Left ventricle myocardium inferior (tissue), 1 donor: ENCODE results near the gene CLEC16A. TPM values are rescaled to one million over a fixed set of nuclear protein-coding genes. Genes with fewer than 3 reads are reported as not detected.
A peak's percentile ranks its signal among the peaks of the same experiment; 100 is the strongest.

ENCODE experiments used
- DNase-seq: peaks from one replicate; pipeline ENCODE4 v3.0.0-alpha.2; 2020
- H3K27ac ChIP-seq: fragments of 200-600 bp; replicated peaks from 2 replicates; pipeline ENCODE4 v1.8.0; 2021
- H3K27me3 ChIP-seq: fragments of 200-600 bp; 2 replicates; pipeline ENCODE4 v1.8.0; 2021; ENCODE audit warnings: low read depth
- H3K36me3 ChIP-seq: fragments of 200-600 bp; 2 replicates; pipeline ENCODE4 v1.8.0; 2021
- H3K4me1 ChIP-seq: fragments of 200-600 bp; 2 replicates; pipeline ENCODE4 v1.8.0; 2021
- H3K4me3 ChIP-seq: fragments of 200-600 bp; 2 replicates; pipeline ENCODE4 v1.8.0; 2021; ENCODE audit warnings: mild to moderate bottlenecking, moderate library complexity
- H3K9me3 ChIP-seq: fragments of 200-600 bp; replicated peaks from 2 replicates; pipeline ENCODE4 v1.8.0; 2021
- CTCF ChIP-seq: fragments of 200-600 bp; IDR thresholded peaks from 2 replicates; pipeline ENCODE4 v1.8.0; 2021; ENCODE audit warnings: antibody characterized with exemption, mild to moderate bottlenecking, borderline replicate concordance
- intact Hi-C: fragments of 100-400 bp; cut with micrococcal nuclease; formaldehyde crosslinking; loops from one replicate; pipeline ENCODE4 v1.11.0; 2022
- total RNA-seq: library from RNA; stranded (reverse); fragmentation: NEBNext Ultra II Directional; extraction: Animal tissue kit (Norgen Biotek cat#: 25700); gene quantifications from one replicate; pipeline ENCODE4 v1.2.1, GENCODE V29; 2021
- donor health status: DM: no; HTN: yes; CAD: no; lungs with severe emphysema.

CLEC16A gene
- total RNA-seq, 1 donor from 2014 or later = 24.6 TPM

GRCh38 chr16:11133344-11133943, 189.1 kb downstream of the CLEC16A start:
- Histone ChIP-seq H3K4me3 (no peak overlapping the region), H3K9me3 (no peaks in the 10 kb centered on the region), H3K36me3 (no peaks in the 10 kb centered on the region), H3K27me3 (no peaks in the 10 kb centered on the region), H3K27ac (peak overlapping the region; percentile 76), H3K4me1 (peaks cover 84% of the 10 kb centered on the region)
- intact Hi-C loops = no loop called here
- TF ChIP-seq CTCF = no peak
- peak; percentile 73 for DNase-seq

GRCh38 chr16:11134722-11135463, 190.5 kb downstream of the CLEC16A start:
- peaks cover 82% of the 10 kb centered on the region for H3K4me1 ChIP-seq
- peak overlapping the region; percentile 76 for H3K27ac ChIP-seq
- intact Hi-C loops = no loop called here
- no peaks in the 10 kb centered on the region for H3K9me3 ChIP-seq
- DNase-seq = no peak
- H3K4me3 ChIP-seq = no peak overlapping the region
- TF ChIP-seq CTCF = no peak
- no peaks in the 10 kb centered on the region for H3K36me3 ChIP-seq
- H3K27me3 ChIP-seq = no peaks in the 10 kb centered on the region

GRCh38 chr16:11135464-11135973, 191.2 kb downstream of the CLEC16A start:
- no peak for DNase-seq
- H3K4me1 ChIP-seq = peaks cover 82% of the 10 kb centered on the region
- H3K27ac ChIP-seq = peak overlapping the region; percentile 76
- intact Hi-C loops = no loop called here
- H3K4me3 ChIP-seq = no peak overlapping the region
- no peak for TF ChIP-seq CTCF
- H3K27me3 ChIP-seq = no peaks in the 10 kb centered on the region
- no peaks in the 10 kb centered on the region for H3K36me3 ChIP-seq
- H3K9me3 ChIP-seq = no peaks in the 10 kb centered on the region

- peak overlapping the region; percentile 76 for H3K27ac ChIP-seq
- intact Hi-C loops = no loop called here
- DNase-seq = peak; percentile 60
- peaks cover 83% of the 10 kb centered on the region for H3K4me1 ChIP-seq
- H3K36me3 ChIP-seq = no peaks in the 10 kb centered on the region
- H3K9me3 ChIP-seq = no peaks in the 10 kb centered on the region
- TF ChIP-seq CTCF = no peak
- H3K27me3 ChIP-seq = no peaks in the 10 kb centered on the region
- no peak overlapping the region for H3K4me3 ChIP-seq
Measured at GRCh38 chr16:11136600-11136999, 192.2 kb downstream of the CLEC16A start.

- no peak for DNase-seq
- Histone ChIP-seq H3K9me3 (no peaks in the 10 kb centered on the region), H3K27ac (no peak overlapping the region), H3K36me3 (no peaks in the 10 kb centered on the region), H3K4me1 (peaks cover 84% of the 10 kb centered on the region), H3K27me3 (no peaks in the 10 kb centered on the region), H3K4me3 (no peak overlapping the region)
- TF ChIP-seq CTCF = no peak
- intact Hi-C loops = loop anchor here (2.0 kb wide), 1 partner anchor 31 kb away; no protein-coding TSS in a partner anchor
Measured at GRCh38 chr16:11138022-11138768, 193.8 kb downstream of the CLEC16A start.
